GM19455 (cell line): ENCODE data around the gene COL1A2.

Experiments
- ATAC-seq: cut with Tn5 transposase; IDR thresholded peaks from one replicate; pipeline ENCODE4 v1.9.1; 2021; ENCODE audit not compliant: unreplicated experiment

COL1A2 gene

DNA sequence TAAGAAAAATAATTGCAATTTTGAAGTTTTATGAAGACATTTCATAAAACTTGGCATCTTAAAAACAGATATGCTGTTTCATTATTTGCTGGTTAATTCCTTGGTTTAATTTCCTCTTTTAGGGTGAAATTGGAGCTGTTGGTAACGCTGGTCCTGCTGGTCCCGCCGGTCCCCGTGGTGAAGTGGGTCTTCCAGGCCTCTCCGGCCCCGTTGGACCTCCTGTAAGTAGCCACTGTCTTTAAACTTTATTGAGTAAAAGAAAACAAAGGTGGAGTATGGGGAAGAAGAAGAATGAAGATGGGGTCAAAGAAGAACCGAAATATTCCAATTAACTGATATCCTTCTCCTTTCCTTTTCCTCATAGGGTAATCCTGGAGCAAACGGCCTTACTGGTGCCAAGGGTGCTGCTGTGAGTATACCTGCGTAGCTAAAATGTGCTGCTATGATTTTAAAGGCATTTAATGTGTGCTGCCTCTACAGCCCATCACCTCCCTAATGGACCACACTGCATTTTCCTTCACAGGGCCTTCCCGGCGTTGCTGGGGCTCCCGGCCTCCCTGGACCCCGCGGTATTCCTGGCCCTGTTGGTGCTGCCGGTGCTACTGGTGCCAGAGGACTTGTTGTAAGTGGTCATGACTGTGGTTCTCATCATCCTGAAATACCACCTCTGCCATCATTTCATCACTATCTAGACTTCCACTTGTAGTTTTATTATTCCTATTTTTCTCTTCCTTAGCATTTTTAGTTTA, 14.7 kb downstream of the COL1A2 start:
- no peak for ATAC-seq

GRCh38 chr7:94410413-94411187, 15.9 kb downstream of the COL1A2 start:
- no peak for ATAC-seq

DNA sequence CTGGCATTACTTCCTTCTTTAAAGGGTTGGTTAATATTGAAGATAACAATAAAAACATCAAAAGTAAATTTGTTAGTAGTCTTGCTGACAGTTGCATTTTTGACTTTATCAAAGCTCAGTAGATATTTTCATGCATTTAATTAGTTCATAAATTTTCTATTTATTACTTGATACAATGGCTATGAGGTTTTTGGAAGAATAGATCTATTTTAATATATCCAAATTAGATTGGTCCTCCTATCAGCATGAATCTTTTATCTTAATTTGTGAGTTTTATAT, 16.4 kb downstream of the COL1A2 start:
- ATAC-seq, result no peak

DNA sequence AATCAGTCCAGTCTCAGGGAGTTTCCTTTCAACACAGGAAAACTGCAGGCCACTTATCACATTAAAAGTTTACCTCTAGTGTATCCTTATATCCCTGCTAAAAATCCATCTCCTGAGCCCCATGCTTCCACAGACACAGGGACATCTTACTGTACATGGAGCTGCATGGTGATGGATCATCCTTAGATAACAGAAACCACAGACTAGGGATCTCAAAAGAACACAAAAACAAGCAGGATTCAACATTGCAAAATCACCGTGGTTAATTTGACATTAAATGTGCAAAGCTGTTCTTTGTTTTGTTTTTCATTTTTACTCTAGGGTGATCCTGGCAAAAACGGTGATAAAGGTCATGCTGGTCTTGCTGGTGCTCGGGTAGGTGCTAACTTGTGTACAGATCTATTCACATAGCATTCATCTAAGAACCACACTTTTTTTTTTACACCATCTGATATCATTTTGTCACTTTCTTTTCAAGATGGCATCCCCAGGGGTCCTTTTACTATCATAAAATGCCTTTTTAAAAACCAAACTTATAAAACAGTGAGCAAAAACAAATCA, 18.1 kb downstream of the COL1A2 start:
- ATAC-seq, result no peak

- no peak for ATAC-seq
Measured at GRCh38 chr7:94414481-94414880, 19.8 kb downstream of the COL1A2 start.

DNA sequence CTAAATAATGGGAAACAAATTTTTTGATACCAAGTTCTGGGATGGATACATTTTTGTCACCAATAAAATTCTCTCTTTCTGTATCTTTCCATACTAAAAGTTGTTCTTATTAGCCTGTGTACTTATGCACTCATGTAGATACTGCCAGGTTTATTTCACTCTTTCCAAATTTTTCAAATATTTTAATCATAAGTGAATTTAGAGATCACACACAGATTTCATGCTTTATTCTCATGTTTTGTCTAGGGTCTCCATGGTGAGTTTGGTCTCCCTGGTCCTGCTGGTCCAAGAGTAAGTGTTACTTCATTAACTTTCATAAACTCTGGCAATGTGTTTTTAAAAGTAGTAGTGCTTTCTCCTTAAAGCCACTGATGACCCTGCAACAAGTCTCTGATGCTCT, 20.3 kb downstream of the COL1A2 start:
- no peak for ATAC-seq

DNA sequence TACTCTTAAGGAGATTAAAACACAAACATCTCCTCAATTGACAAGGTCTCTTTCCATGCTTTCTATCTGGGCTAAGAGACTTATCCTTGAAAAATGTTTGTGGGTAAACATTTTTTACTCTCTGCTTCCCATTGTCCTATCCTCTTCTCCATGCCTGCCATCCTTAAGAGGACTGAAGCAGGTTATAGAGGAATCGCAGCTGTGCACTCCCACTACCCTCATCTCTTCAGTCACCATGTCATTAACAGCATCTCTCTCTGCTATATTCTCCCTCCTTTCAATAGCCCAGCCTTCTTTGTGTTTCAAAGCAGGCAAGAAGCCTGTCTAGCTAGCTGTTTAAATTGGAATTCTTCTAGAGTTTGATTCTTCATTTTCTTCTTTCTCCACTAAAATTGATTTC, 22.6 kb downstream of the COL1A2 start:
- ATAC-seq, result no peak

DNA sequence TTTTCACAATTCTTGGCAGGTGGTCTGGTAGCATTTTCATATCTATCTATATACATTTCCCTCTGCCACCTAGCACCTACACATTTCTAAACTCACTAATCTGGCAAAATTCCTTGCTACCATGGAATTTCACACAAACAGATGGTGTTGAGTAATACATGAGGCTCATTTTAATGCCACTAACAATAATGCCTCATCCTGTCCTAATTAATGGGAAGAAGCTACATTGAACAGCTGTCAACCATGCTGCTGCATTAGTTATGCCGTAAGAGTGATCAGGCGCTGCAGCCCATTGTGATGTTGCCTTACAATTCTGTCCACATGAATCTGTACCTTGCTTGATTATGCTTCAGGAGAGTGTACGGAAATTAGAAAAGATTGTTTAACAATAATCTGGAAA, 23.2 kb downstream of the COL1A2 start:
- no peak for ATAC-seq

GRCh38 chr7:94418851-94419250, 24.2 kb downstream of the COL1A2 start:
- ATAC-seq, result no peak

GRCh38 chr7:94420328-94420727, 25.6 kb downstream of the COL1A2 start:
- ATAC-seq, result no peak

GRCh38 chr7:94421681-94422080, 27.0 kb downstream of the COL1A2 start:
- no peak for ATAC-seq

DNA sequence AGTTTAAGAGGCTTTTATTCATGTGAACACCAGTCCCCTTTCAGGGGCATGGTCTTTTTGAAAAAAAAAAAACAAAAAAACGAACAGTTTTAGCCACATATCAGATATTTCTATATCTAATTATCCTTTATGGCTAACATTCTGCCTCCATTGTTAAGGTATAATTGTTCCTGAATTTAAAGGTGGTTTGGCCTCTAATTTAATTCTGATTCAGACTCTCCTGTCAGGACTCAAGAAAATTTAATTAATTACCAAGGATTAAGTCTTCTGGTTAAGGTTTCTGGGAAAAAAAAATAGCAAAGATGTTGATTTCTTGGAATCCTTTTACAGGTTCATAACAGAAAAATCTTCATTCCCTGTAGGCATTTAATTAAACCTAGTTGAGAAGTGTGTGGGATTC, 27.4 kb downstream of the COL1A2 start:
- no peak for ATAC-seq

GRCh38 chr7:94422827-94423460, 28.2 kb downstream of the COL1A2 start:
- no peak for ATAC-seq

DNA sequence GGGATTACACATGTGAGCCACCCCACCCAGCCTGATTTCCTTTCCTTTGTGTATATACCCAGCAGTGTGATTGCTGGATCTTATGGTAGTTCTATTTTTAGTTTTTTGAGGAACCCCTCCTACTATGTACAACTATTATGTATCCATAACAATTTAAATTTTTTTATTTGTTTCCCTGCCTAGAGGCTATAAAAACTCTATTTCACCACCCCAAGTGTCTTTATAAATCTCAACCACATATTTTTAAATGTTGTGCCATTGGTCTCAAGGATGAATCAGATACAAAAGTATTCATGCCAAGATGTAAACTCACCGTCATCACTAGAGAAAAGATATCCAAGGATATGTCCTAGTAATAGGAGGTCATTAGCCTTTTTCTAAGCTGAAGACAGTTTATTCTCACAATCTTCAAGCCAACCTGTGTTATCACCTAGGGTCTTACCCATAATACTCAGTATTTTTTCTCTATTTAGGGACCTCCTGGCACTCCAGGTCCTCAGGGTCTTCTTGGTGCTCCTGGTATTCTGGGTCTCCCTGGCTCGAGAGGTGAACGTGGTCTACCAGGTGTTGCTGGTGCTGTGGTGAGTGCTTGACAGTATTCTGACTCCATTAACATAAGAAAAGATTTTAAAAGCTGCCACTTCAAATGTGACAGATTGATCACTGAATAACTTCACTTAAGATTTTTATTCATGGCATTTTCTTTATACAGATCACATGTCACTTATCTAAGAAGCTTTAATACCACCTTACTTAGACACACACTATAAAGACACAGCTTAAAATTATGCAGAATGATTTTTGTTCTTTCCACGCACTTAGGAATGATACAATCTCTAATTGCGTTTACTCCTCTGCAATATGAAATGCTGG, 29.4 kb downstream of the COL1A2 start:
- no peak for ATAC-seq

DNA sequence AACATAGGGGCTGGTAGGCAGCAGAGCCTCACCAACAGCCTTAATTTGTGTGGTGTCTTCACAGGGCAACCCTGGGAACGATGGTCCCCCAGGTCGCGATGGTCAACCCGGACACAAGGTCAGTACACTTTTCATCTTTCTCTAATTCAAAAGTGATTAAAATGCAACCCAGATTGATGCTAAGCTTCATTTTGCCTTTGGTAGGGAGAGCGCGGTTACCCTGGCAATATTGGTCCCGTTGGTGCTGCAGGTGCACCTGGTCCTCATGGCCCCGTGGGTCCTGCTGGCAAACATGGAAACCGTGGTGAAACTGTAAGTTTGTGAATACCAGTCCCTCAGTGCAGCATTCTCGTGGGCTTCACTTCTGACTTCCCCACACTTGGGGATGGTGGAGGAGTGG, 30.9 kb downstream of the COL1A2 start:
- ATAC-seq, result no peak

DNA sequence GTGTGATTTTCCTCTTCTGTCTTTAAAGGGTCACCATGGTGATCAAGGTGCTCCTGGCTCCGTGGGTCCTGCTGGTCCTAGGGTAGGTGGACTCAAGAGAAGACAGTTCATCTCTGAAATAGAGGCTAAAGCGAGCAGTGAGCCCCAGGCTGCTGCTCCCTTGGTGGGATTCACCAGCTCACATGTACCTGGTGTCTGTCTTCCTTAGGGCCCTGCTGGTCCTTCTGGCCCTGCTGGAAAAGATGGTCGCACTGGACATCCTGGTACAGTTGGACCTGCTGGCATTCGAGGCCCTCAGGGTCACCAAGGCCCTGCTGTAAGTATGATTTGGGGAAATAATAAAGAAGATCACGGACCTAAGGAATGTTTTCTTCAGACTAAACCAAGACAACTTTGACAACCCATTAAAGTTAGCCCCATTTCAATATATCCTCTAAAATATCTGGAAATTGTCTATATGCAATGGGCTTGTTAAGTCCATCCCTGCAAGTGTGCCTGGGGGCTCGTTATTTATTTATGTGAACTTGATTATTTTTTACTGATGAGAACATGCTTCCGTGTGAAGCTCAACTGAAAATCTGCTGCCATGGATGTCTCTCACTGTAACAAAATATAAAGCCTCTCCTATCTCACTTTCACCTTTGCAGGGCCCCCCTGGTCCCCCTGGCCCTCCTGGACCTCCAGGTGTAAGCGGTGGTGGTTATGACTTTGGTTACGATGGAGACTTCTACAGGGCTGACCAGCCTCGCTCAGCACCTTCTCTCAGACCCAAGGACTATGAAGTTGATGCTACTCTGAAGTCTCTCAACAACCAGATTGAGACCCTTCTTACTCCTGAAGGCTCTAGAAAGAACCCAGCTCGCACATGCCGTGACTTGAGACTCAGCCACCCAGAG, 32.5 kb downstream of the COL1A2 start:
- ATAC-seq, result no peak

GRCh38 chr7:94429153-94429552, 34.5 kb downstream of the COL1A2 start:
- no peak for ATAC-seq

DNA sequence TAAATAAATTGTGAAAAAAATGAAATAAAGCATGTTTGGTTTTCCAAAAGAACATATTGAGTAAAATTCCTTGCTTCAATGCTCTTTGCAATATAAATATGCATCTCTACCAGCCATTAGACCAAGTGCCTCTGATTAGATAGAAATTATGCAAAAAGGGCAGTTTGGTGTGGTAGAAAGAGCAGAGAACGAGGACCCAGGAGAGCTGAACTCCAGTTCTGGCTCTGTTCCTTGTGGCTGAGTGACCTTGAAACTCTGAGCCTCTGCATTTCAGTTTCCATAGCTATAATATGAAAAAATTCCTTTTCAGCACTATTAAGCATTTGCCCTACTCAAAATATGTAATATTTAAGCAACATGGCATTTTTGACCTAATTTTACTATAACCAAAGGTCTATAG, 36.5 kb downstream of the COL1A2 start:
- ATAC-seq, result no peak

DNA sequence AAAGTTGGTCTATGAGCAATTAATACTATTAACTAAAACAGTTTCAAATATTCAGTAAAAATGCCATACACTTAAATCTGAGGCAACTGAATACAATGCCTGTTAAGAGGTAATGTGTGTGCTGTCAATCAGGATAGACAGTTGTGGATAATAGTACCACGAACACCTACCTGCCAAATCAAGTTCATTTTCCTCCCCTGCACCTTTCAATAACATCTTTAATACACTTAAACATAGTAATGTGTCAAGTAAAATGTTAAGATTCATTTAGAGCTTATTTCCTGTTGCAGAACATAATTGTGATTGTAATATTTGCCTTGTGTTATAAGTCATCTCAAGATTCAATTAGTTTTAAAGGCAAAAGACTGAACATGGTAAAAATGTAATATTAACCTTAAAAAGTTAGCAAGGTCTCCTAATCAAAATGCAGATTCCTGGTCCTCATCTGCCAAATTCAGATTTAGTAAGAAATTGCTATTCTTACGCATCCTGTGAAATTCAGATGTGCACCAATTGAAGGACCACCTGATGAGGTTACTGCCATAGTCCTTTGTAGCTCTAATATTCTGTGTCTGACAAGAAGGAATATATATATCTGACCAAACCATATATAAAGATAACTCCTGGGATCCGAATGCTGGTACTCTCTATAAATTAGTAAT, 37.1 kb downstream of the COL1A2 start:
- no peak for ATAC-seq

GRCh38 chr7:94432281-94432670, 37.6 kb downstream of the COL1A2 start:
- no peak for ATAC-seq
